Lung (tissue), 12 donors: Measurements from ENCODE around the gene STXBP6. TPM values are rescaled to one million over a fixed set of nuclear protein-coding genes. Genes with fewer than 3 reads are reported as not detected.
A peak's percentile ranks its signal among the peaks of the same experiment; 100 is the strongest.

ENCODE experiments used
- ATAC-seq: fragments of 200-7000 bp; cut with Tn5 transposase; one replicate; pipeline ENCODE4 v1.9.1; 2020; ENCODE audit warnings: moderate number of reproducible peaks; ENCODE audit not compliant: insufficient read depth, low FRiP score
- DNase-seq, 3 donors: peaks; one replicate each; pipeline ENCODE4 v3.0.0-alpha.2; 2013 to 2017
- H3K27ac ChIP-seq, 2 donors: one replicate each; pipeline ENCODE4 v1.5.1; 2013; ENCODE audit warnings: mild to moderate bottlenecking in 2 of 2, moderate library complexity in 2 of 2, control low read depth in 1 of 2, inconsistent platforms in 1 of 2, low read depth in 1 of 2, low read length in 1 of 2
- H3K27me3 ChIP-seq, 3 donors: one replicate each; pipeline ENCODE4 v1.5.1; 2013; ENCODE audit warnings: low read length in 2 of 3; ENCODE audit not compliant: control insufficient read depth in 3 of 3, insufficient read depth in 3 of 3
- H3K36me3 ChIP-seq, 4 donors: one replicate each; pipeline ENCODE4 v1.5.1; 2013; ENCODE audit warnings: low read length in 4 of 4, mild to moderate bottlenecking in 1 of 4, moderate library complexity in 1 of 4; ENCODE audit not compliant: control insufficient read depth in 4 of 4, insufficient read depth in 4 of 4
- H3K4me1 ChIP-seq, 5 donors: one replicate each; pipeline ENCODE4 v1.5.1; 2013; ENCODE audit warnings: low read length in 5 of 5, mild to moderate bottlenecking in 2 of 5, moderate library complexity in 1 of 5; ENCODE audit not compliant: control insufficient read depth in 5 of 5, insufficient read depth in 5 of 5
- H3K4me3 ChIP-seq: one replicate; pipeline ENCODE4 v1.5.1; 2013; ENCODE audit warnings: mild to moderate bottlenecking, control low read depth, moderate library complexity
- H3K9ac ChIP-seq, 2 donors: one replicate each; pipeline ENCODE4 v1.5.1; 2013; ENCODE audit warnings: low read length in 2 of 2, control low read depth in 1 of 2; ENCODE audit not compliant: insufficient read depth in 1 of 2
- H3K9me3 ChIP-seq, 4 donors: one replicate each; pipeline ENCODE4 v1.5.1; 2013; ENCODE audit warnings: low read length in 3 of 4, mild to moderate bottlenecking in 1 of 4, moderate library complexity in 1 of 4; ENCODE audit not compliant: control insufficient read depth in 4 of 4, insufficient read depth in 3 of 4
- CTCF ChIP-seq: IDR thresholded peaks from 2 replicates; pipeline ENCODE4 v1.5.1; 2012; ENCODE audit warnings: mild to moderate bottlenecking; ENCODE audit errors: control extremely low read depth, extremely low read depth
- WGBS, 2 donors: extraction: QIAGEN DNeasy Blood & Tissue Kit; methylation state at CpG; one replicate each; pipeline ENCODE4 v1.1.7; 2013; 5-methylcytosine and 5-hydroxymethylcytosine counted together
- polyA plus RNA-seq, 2 donors: library from polyadenylated mRNA; stranded (reverse); fragments of 200-250 nt; gene quantifications; one replicate each; pipeline ENCODE4 v1.2.1, GENCODE V29; 2013
- total RNA-seq, 2 donors: library from RNA; depleted of rRNA in 1 of 2; stranded (reverse); fragments of >200 nt in 1 of 2; gene quantifications; one replicate each; pipeline ENCODE4 v1.2.1, GENCODE V29; 2014 to 2021
- donor health status: control.
- donor health status: control.
- donor health status: Bipolar disorder and iron deficiency.
- donor health status: healthy.
- donor health status: DM: yes; HTN: yes; CAD: no.

Gene STXBP6
- total and polyA plus RNA-seq, 4 donors, result 9.3 to 42.5 (median 10.5) TPM

- ATAC-seq, result no peak
- no peak for TF ChIP-seq CTCF
- Histone ChIP-seq H3K9ac (no peak overlapping the region), H3K36me3 (no peaks in the 10 kb centered on the region), H3K9me3 (peaks cover 0 to 3% (median 0%) of the 10 kb centered on the region in 4 donors), H3K27ac (peak overlapping the region in 1 of 2 donors; percentile 15), H3K4me3 (no peak overlapping the region), H3K4me1 (peaks cover 0 to 28% (median 8%) of the 10 kb centered on the region in 5 donors), H3K27me3 (no peaks in the 10 kb centered on the region)
- WGBS, 2 donors, result 83 to 93% methylated on average over 8 of the region's 8 CpGs
- DNase-seq, result peak in 2 of 3 donors; percentile 16 to 29
Observed at GRCh38 chr14:24952851-24953666, 96.9 kb downstream of the STXBP6 start.

- Histone ChIP-seq H3K4me1 (peaks cover 0 to 19% (median 5%) of the 10 kb centered on the region in 5 donors), H3K27me3 (no peaks in the 10 kb centered on the region), H3K9ac (no peak overlapping the region), H3K36me3 (no peaks in the 10 kb centered on the region), H3K9me3 (peaks cover 0 to 3% (median 0%) of the 10 kb centered on the region in 4 donors), H3K27ac (no peak overlapping the region), H3K4me3 (no peak overlapping the region)
- no peak for TF ChIP-seq CTCF
- no peak for DNase-seq
- WGBS, 2 donors, result 87 to 95% methylated on average over 1 of the region's 1 CpG
- no peak for ATAC-seq
Observed at GRCh38 chr14:24948261-24948847, 101.6 kb downstream of the STXBP6 start.

- DNase-seq (no peak), ATAC-seq (no peak)
- WGBS, 2 donors, result 86% methylated on average over 6 of the region's 6 CpGs
- no peak for TF ChIP-seq CTCF
- Histone ChIP-seq H3K9ac (no peak overlapping the region), H3K4me1 (peaks cover 0 to 26% (median 1%) of the 10 kb centered on the region in 5 donors), H3K27me3 (no peaks in the 10 kb centered on the region), H3K27ac (no peak overlapping the region), H3K36me3 (peaks cover 0 to 4% (median 0%) of the 10 kb centered on the region in 4 donors), H3K4me3 (no peak overlapping the region), H3K9me3 (no peaks in the 10 kb centered on the region)
Observed at GRCh38 chr14:24947131-24947530, 102.8 kb downstream of the STXBP6 start.
